Muscle of back (tissue), 10 donors: Measurements from ENCODE around the gene TMPRSS11D. TPM values are rescaled to one million over a fixed set of nuclear protein-coding genes. Genes with fewer than 3 reads are reported as not detected.

Experiments used
- polyA plus RNA-seq, 10 donors: library from polyadenylated mRNA; unstranded; fragments of 120-200 nt; gene quantifications; one replicate each; pipeline ENCODE4 v1.2.1, GENCODE V29; 2013; ENCODE audit not compliant: insufficient read length in 10 of 10

The TMPRSS11D gene
- polyA plus RNA-seq, 10 donors, result 0.17 to 0.92 (median 0.34) TPM; not detected in 6

Other genes starting within 250 kb of the TMPRSS11D start
- 10 to 100 TPM; 33.6 to 61.6 (median 44.6) TPM for gene UBA6, start 182.8 kb downstream of the TMPRSS11D start, polyA plus RNA-seq
- under 1 TPM; 0.09 to 0.80 (median 0.31) TPM for gene GNRHR, start 129.6 kb downstream of the TMPRSS11D start, polyA plus RNA-seq
- gene TMPRSS11A, start 79.5 kb upstream of the TMPRSS11D start, polyA plus RNA-seq, result under 1 TPM in 3 of 10 donors, not detected in 7; 0.07 to 0.09 (median 0.07) TPM
- gene TMPRSS11F, start 245.9 kb upstream of the TMPRSS11D start, polyA plus RNA-seq, result under 1 TPM in 4 of 10 donors, not detected in 6; 0.12 to 0.17 (median 0.13) TPM